K562 (cell line): ENCODE data around the gene ELP5. TPM values are rescaled to one million over a fixed set of nuclear protein-coding genes. Genes with fewer than 3 reads are reported as not detected.
A peak's percentile ranks its signal among the peaks of the same experiment; 100 is the strongest.

Experiments used
- CEBPG ChIP-seq, 3 experiments: fragments of 200-800 bp in 1 of 3; sonication (Bioruptor generic) in 1 of 3; sonication (generic) in 1 of 3; formaldehyde crosslinking in 1 of 3; IDR thresholded peaks in 2 of 3; conservative IDR thresholded peaks in 1 of 3; 2 replicates each; pipeline versions ENCODE4 v1.6.1 to v1.8.0; 2016 to 2022; ENCODE audit warnings: missing compliant biosample characterization in 2 of 3, missing genetic modification characterization in 2 of 3, mild to moderate bottlenecking in 1 of 3, missing genetic modification reagents in 1 of 3
- E2F3 ChIP-seq: fragments of 250-450 bp; sonication (Bioruptor Pico); IDR thresholded peaks from 2 replicates; pipeline ENCODE4 v1.4.0; 2020; ENCODE audit warnings: mild to moderate bottlenecking
- KLF1 ChIP-seq: fragments of 450-650 bp; IDR thresholded peaks from 2 replicates; pipeline ENCODE4 v1.6.1; 2016; ENCODE audit warnings: missing genetic modification characterization, missing compliant biosample characterization
- NCOR1 ChIP-seq: fragments of 450-650 bp; IDR thresholded peaks from 2 replicates; pipeline ENCODE4 v1.6.1; 2016; ENCODE audit warnings: mild to moderate bottlenecking, moderate library complexity
- NR1H2 ChIP-seq: sonication (generic); formaldehyde crosslinking; IDR thresholded peaks from 2 replicates; pipeline ENCODE4 v1.4.0; 2020; ENCODE audit warnings: mild to moderate bottlenecking, missing genetic modification reagents
- POLR2A ChIP-seq: fragments of 450-650 bp; conservative IDR thresholded peaks from 2 replicates; pipeline ENCODE4 v1.6.1; 2016
- PRMT5 ChIP-seq: sonication (generic); formaldehyde crosslinking; IDR thresholded peaks from 2 replicates; pipeline ENCODE4 v1.5.0; 2020; ENCODE audit warnings: missing genetic modification reagents
- SMAD2 ChIP-seq: fragments of 150-350 bp; IDR thresholded peaks from 2 replicates; pipeline ENCODE4 v1.6.1; 2014; ENCODE audit warnings: low read depth, mild to moderate bottlenecking, low read length
- SMC3 ChIP-seq: conservative IDR thresholded peaks from 2 replicates; pipeline ENCODE4 v1.6.1; 2011; ENCODE audit warnings: low read depth, low read length, improper control_type of control experiment; ENCODE audit not compliant: insufficient read depth
- SP1 ChIP-seq: sonication (generic); formaldehyde crosslinking; IDR thresholded peaks from 2 replicates; pipeline ENCODE4 v1.8.1; 2022; ENCODE audit warnings: mild to moderate bottlenecking, missing genetic modification reagents
- SPI1 ChIP-seq: IDR thresholded peaks from 2 replicates; pipeline ENCODE4 v1.6.1; 2011; ENCODE audit warnings: low read depth, low read length, control low read depth, borderline replicate concordance
- ZFP36 ChIP-seq: fragments of 150-350 bp; IDR thresholded peaks from 2 replicates; pipeline ENCODE4 v1.6.1; 2018; ENCODE audit warnings: low read length, low read depth; ENCODE audit not compliant: partially characterized antibody
- ZKSCAN8 ChIP-seq: fragments of 200-800 bp; sonication (Bioruptor generic); IDR thresholded peaks from 2 replicates; pipeline ENCODE4 v1.6.1; 2016; ENCODE audit warnings: missing genetic modification characterization, missing compliant biosample characterization
- ZNF232 ChIP-seq: sonication (generic); formaldehyde crosslinking; IDR thresholded peaks from 2 replicates; pipeline ENCODE4 v1.8.0; 2022; ENCODE audit warnings: mild to moderate bottlenecking, missing genetic modification reagents
- ZNF263 ChIP-seq: sonication (generic); formaldehyde crosslinking; IDR thresholded peaks from 2 replicates; pipeline ENCODE4 v1.8.0; 2022; ENCODE audit warnings: mild to moderate bottlenecking, missing genetic modification reagents, borderline replicate concordance
- ZNF561 ChIP-seq: fragments of 450-650 bp; formaldehyde crosslinking; conservative IDR thresholded peaks from 2 replicates; pipeline ENCODE4 v1.4.0; 2020; ENCODE audit warnings: mild to moderate bottlenecking, moderate library complexity
- ZNF695 ChIP-seq: fragments of 450-650 bp; formaldehyde crosslinking; IDR thresholded peaks from 2 replicates; pipeline ENCODE4 v1.4.0; 2020; ENCODE audit warnings: mild to moderate bottlenecking, moderate library complexity
- polyA plus RNA-seq, 8 experiments: library from polyadenylated mRNA; depleted of rRNA in 4 of 8; stranded (reverse) in 5 of 8; unstranded in 3 of 8; fragments of >200 nt; fragmentation: Nextera tagmentation in 2 of 8; fragmentation: Illumina TruSeq in 1 of 8; extraction: Ambion mirVana in 2 of 8; extraction: Trizol in 1 of 8; gene quantifications; 2 replicates each; pipeline versions ENCODE4 v1.2.1 to v1.2.3, GENCODE V29; 2011 to 2014; ENCODE audit warnings: inconsistent platforms in 1 of 8, missing spikeins in 1 of 8
- total RNA-seq, 7 experiments: library from RNA; depleted of rRNA in 6 of 7; stranded (reverse); fragments of >200 nt in 6 of 7; fragmentation: Illumina TruSeq in 2 of 7; extraction: Trizol in 2 of 7; gene quantifications; 2 replicates each; pipeline versions ENCODE4 v1.2.1 to v1.2.3, GENCODE V29; 2011 to 2021; ENCODE audit warnings: low replicate concordance in 1 of 7
- TF ChIP-seq, protein P1 (sequence below): fragments of 450-650 bp; formaldehyde crosslinking; IDR thresholded peaks from 2 replicates; pipeline ENCODE4 v1.4.0; 2022; ENCODE audit warnings: missing genetic modification characterization
- TF ChIP-seq, protein P2 (sequence below): fragments of 250-450 bp; sonication (Bioruptor Pico); IDR thresholded peaks from 2 replicates; pipeline ENCODE4 v1.8.0; 2022; ENCODE audit warnings: moderate library complexity, mild to moderate bottlenecking, inconsistent platforms
- TF ChIP-seq, protein P3 (sequence below): fragments of 150-350 bp; conservative IDR thresholded peaks from 2 replicates; pipeline ENCODE4 v1.6.1; 2014; ENCODE audit warnings: low read length

ELP5 gene
- total and polyA plus RNA-seq, 9 of the 15 experiments (the other 6 are each of a cell fraction or from before 2014, with no cell fraction given), result 25.7 to 77.9 (median 52.9) TPM

DNA sequence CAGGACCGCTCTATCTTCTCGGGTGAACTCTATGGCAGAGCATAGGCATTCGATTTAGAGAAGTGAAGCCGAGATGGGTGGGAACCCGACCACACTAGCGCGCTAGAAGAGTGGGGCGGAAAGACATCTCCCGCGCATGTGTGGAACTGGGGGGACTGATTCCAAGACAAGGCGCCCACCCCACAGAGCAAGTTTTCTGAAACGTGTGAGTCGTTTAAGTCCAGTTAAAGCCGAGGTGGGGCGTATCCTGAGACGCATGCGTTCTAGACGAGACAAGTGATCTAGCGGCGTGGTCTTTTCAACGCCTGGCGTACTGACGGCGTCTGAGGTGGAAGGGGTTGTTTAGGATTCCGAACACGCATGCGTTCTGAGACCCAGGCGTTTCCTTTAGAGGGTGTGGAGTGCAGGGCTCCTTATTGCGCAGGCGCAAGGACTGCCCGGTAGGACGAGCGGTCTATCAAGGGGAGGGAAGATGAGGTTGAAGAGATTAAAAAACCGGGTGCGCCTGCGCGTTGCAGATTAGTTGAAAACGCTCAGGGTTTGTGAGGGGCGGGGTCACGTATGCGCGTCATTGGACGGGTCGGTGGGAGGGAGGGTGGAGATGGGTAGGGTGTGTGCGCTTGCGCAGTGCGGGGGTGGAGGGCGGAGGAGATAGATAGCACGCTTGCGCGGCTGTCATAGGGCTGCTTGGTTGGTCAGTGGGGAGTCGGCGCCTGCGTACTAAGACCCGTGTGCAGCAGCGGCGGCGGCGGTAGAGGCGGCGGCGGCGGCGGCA lies 55.1 kb downstream of the ELP5 start, which contains the start of gene EIF5A (continued):
- TF ChIP-seq SP1 (peak; percentile 61), NCOR1 (no peak), SMAD2 (no peak), KLF1 (tag) (no peak), ZNF263 (no peak), E2F3 (no peak), SPI1 (peak; percentile 69), ZNF561 (no peak), NR1H2 (CRISPR knock-in tag) (no peak), POLR2A (peak; percentile 83), ZFP36 (no peak), PRMT5 (CRISPR knock-in tag) (no peak), ZKSCAN8 (CRISPR knock-in tag) (no peak), ZNF232 (CRISPR knock-in tag) (no peak), CEBPG (CRISPR knock-in tag; IDR thresholded peaks at IDR 0.05) (no peak), CEBPG (tag; conservative IDR thresholded peaks at IDR 0.05 in 1 of 2, IDR thresholded peaks at IDR 0.05 in 1 of 2) (no peak), SMC3 (no peak), ZNF695 (CRISPR knock-in tag) (no peak)
- TF ChIP-seq, protein P1, sequence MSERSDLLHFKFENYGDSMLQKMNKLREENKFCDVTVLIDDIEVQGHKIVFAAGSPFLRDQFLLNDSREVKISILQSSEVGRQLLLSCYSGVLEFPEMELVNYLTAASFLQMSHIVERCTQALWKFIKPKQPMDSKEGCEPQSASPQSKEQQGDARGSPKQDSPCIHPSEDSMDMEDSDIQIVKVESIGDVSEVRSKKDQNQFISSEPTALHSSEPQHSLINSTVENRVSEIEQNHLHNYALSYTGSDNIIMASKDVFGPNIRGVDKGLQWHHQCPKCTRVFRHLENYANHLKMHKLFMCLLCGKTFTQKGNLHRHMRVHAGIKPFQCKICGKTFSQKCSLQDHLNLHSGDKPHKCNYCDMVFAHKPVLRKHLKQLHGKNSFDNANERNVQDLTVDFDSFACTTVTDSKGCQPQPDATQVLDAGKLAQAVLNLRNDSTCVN (CRISPR knock-in tag), result no peak
- TF ChIP-seq, protein P2, sequence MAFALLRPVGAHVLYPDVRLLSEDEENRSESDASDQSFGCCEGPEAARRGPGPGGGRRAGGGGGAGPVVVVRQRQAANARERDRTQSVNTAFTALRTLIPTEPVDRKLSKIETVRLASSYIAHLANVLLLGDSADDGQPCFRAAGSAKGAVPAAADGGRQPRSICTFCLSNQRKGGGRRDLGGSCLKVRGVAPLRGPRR (CRISPR knock-in tag), result no peak
- TF ChIP-seq, protein P3, sequence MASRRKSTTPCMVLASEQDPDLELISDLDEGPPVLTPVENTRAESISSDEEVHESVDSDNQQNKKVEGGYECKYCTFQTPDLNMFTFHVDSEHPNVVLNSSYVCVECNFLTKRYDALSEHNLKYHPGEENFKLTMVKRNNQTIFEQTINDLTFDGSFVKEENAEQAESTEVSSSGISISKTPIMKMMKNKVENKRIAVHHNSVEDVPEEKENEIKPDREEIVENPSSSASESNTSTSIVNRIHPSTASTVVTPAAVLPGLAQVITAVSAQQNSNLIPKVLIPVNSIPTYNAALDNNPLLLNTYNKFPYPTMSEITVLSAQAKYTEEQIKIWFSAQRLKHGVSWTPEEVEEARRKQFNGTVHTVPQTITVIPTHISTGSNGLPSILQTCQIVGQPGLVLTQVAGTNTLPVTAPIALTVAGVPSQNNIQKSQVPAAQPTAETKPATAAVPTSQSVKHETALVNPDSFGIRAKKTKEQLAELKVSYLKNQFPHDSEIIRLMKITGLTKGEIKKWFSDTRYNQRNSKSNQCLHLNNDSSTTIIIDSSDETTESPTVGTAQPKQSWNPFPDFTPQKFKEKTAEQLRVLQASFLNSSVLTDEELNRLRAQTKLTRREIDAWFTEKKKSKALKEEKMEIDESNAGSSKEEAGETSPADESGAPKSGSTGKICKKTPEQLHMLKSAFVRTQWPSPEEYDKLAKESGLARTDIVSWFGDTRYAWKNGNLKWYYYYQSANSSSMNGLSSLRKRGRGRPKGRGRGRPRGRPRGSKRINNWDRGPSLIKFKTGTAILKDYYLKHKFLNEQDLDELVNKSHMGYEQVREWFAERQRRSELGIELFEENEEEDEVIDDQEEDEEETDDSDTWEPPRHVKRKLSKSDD, result no peak
